T-helper 22 cell (primary cell): Measurements from ENCODE around the gene NRTN.
A peak's percentile ranks its signal among the peaks of the same experiment; 100 is the strongest.

Source experiments
- DNase-seq: peaks from one replicate; pipeline ENCODE4 v3.0.0-alpha.2; 2020; ENCODE audit warnings: low read depth

NRTN gene

DNA sequence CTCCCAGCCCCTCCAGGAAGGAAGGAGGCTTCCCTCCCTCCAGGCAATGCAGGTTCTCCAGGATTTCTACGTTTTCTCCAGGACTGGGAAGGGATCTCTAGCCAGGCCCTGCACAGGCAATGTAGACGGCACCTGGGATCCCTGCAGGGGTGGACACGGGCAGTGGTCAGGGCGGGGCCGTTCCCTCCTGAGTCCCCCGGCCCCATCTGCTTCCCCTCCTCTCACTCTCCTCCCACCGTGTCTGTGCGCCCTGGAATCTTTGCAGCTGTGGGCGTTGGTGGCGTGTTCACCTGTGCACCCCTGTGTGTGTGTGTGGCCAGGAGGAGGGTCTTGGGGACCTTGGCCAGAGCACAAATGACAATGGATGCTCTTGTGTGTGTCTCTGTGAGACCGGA, 10.0 kb downstream of the NRTN start:
- no peak for DNase-seq

DNA sequence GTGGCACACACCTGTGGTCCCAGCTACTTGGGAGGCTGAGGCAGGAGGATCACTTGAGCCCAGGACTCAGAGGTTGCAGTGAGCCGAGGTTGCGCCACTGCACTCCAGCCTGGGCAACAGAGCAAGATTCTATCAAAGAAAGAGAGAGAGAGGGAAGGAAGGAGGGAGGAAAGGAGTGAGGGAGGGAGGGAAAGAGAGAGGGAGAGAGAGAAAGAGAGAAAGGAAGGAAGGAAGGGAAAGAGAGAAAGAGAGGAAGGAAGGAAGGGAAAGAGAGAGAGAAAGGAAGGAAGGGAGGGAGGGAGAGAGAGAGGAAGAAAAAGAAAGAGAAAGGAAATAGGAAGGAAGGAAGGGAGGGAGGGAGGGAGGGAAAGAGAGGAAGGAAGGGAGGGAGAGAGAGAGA, 12.4 kb downstream of the NRTN start:
- DNase-seq = no peak

DNA sequence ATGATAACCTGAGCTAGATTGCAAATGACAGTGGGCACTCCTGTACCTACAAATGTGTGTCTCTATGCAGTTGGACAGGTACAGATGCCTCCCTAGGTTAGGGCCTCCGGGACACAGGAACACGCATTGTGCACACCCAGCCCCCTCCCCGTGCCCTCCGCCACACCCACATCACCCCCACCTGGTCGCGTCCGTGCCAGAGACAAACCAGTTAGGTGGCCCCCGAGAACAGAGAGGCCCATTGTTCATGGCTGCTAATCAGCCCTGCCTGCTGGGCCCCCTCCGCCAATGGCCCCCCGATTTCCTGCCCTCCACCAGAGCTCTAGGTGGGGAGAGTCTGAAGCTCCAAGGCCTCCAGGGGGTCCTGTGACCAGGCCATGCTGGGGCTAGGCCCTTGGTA, 13.7 kb downstream of the NRTN start:
- DNase-seq = no peak

DNA sequence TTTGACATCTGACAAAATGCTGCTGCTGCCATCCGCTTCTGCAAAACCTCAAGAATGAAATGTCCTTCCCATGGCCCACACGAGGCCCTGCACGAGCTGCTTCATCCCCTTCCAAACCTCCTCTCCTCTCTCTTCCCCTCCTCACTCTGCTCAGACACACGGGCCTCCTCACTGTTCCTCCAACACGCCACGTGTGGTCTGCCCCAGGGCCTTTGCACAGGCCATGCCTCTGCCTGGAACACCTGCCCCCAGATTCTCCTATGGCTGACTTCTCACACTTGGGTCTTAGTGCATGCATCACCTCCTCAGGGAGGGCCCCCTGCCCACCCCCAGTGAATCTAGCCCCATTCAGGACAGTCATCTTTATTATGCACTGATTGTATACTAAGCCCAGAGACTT, 15.9 kb downstream of the NRTN start:
- DNase-seq = no peak

DNA sequence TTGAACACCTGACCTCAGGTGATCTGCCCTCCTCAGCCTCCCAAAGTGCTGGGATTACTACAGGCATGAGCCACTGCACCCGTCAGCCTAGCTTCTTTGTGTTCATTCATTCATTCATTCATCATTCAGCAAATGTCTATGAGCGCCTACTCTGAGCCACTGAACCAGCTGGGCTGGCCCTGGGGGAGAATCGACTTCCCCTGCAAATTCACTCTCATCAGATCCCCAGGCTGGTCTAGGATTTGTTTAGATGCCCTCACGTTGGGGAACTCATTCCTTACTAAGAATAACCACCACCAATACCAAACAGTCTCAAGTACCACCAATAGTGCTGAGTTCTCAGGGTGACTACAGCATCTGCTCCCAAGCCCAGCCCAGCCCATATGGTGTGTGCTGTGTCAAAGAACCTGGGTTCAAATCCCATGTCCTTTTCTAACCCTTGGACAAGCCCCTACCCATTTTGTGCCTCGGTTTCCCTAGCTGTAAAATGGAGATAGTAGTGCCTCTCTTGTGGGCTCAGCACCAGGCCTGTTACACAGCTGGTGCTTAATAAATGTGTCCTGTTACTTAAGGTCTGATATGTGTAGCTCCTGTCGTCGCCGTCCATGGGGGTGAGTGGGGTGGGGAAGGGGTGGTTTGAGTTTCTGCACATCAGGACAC, 16.8 kb downstream of the NRTN start:
- DNase-seq = no peak

DNA sequence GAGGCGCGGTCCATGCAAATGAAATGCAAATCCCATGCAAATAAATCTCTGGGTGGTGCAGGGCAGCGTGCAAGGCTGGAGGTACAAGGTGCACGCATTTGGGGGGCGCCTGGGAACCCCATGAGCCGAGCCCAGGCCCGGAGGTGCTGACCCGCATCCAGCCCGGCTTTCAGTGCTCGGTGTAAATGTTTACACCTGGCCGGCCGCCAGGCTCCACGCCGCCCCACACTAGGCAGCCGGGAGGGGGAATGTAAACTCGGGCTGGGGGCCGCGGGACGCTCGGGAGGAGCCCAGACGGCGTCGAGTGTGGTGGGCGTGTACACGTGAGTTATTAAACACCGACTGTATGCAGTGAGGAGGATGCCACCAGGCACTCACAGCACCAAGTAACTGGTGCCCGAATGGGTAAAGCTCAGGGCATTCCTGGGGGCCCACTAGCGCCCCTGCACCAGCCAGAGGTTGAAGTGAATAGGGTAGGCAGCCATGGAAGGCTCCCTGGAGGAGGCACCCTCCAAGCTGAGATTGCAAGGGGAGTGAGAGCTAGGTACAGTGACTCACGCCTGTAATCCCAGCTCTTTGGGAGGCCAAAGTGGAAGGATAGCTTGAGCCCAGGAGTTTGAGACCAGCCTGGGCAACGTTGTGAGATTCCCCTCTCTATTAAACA, 17.4 kb downstream of the NRTN start:
- no peak for DNase-seq

DNA sequence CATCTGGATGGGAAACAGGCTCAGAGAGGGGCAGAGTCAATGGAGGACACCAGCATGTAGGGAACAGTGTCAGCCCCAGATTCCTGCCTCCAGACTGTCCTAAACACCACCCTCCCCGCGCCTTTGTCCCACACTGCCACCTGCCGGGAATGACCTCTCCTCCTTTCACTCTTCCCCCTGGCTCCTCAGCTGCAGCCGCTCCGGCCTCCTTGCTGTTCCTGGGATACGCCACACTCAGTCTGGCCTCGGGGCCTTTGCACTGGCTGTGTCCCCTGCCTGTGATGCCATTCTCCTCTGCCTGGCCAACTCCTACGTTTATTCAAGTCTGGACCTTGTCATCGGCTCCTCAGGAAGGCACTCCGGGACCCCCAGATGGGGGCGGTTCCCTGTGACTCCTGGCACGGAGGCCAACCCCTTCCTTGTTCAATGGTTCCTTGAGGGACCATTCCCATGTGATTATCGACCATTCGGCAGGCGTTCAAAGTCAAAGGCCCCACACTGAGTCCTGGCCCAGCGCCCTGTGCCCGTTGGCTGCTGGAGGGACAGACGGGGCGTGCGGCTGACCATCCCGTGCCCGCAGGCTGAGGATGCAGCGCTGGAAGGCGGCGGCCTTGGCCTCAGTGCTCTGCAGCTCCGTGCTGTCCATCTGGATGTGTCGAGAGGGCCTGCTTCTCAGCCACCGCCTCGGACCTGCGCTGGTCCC, 18.9 kb downstream of the NRTN start:
- DNase-seq = no peak

DNA sequence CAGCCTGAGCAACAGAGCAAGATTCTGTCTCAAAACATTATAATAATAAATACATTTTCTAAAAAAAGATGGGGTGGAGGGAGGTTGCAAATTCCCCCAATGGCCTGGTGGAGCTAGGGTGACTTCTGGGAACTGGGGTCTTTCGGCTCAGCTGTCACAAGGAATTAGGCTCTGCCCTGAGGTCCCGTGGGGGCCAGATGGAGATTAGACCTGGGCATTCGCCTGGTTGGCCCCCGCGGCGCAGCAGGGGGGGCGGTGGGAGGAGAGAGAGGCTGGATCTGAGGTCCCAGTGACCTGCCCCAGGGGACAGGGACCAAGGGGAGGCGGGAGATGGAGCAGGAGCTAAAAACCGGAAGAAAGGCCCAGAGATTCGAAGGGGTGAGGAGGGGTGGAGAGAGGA, 19.9 kb downstream of the NRTN start:
- DNase-seq = no peak

DNA sequence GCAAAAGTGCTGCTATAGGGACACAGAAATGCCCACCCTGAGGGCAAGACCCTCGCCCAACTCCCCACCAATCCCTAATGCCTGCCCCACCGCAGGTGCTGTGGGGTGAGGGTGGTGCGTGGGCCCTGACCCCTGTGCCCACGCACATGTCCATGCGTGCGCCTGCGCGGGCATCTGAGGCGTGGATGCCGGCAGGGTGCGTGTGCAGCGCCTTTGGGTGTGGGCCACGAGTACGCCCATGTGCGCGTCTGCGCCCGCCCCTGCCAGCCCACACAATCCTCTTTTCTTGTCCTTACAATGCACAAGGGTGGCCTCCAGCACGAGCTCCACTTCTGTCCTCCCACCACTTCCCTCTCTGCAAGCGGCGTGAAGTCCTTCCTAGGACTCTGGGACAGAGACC, 20.3 kb downstream of the NRTN start:
- no peak for DNase-seq

DNA sequence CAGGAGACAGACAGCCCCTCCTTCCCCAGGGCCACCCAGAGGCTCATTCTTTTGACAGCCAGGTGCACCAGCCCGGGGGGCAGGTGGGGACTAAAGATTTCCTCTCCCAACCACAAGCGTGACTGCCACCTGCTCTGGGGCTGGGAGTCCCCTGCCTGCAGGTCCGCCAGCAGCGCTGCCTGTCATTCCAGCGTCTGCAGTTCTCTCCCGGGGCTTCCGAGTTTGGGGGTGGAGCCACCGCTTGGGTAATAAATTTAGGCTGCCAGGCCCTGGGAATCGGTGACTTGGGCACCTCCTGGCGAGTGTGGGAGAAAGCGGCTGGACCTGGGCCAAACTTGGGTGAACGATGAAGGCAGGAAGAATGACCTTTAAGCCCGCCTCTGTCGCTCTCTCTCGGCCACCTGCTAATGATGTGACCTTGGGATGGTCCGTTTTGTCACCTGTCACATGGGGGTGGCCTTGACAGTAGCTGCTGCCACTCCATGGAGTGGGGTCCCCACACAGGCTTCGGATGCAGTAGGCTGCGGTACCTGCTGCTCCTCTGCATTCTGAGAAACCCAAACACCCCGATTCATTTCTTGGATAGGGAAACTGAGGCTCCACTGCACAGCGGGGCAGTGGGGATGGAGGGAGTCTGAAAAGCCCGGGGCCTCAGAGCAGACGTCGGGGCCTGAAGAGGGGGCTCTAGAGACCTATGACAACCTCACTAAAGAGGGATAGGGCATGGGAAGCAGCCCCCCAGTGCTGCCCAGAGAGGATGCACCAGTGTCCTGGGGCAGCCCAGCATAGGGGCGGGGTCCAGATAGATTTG, 21.9 kb downstream of the NRTN start:
- DNase-seq = no peak

DNA sequence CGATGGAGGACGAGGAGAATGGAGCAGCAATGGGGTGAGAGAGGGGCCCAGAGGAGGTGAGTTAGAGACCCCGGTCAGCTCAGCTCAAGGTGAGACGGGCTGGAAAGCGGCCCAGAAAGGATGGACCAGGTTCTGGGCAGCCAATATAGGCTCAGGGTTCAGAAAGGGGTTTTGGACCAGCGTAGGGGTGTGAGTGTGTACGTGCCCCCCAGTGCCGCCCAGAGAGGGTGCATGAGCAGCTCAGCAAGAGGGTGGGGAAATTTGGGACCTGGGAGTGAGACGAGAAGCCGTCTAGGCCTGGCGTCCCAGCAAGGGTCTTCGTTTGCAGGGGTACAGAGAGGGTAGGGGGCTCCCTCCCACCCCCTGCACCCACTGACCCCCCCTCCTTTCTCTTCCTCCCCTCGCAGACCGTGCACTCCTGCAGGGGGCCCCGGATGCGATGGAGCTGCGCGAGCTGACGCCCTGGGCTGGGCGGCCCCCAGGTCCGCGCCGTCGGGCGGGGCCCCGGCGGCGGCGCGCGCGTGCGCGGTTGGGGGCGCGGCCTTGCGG, 22.5 kb downstream of the NRTN start:
- DNase-seq = no peak

DNA sequence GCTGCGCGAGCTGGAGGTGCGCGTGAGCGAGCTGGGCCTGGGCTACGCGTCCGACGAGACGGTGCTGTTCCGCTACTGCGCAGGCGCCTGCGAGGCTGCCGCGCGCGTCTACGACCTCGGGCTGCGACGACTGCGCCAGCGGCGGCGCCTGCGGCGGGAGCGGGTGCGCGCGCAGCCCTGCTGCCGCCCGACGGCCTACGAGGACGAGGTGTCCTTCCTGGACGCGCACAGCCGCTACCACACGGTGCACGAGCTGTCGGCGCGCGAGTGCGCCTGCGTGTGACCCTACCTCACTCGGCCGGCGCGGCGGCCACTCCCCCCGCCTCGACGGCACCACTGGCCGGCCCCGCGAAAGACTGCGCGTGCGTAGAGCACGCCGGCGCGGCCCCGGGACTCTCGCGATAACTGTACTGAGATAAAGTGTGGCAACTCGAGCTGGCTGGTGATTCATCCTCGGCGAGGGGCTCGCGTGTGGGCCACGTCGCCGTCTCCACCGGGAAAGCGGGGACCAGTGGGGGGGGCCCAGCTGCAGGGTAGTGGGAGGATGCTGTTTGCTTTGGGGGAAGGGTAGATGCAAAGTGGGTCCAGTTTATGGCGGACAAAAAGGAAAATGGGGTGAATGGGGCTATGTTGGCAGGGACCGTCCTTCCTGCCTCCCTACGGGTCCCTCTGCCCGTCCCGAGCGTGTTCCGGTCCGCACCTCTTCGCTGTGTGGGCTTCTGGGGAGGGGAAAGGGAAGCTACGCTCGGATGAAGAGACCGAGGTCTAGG, 23.2 kb downstream of the NRTN start:
- DNase-seq = peak; percentile 85

DNA sequence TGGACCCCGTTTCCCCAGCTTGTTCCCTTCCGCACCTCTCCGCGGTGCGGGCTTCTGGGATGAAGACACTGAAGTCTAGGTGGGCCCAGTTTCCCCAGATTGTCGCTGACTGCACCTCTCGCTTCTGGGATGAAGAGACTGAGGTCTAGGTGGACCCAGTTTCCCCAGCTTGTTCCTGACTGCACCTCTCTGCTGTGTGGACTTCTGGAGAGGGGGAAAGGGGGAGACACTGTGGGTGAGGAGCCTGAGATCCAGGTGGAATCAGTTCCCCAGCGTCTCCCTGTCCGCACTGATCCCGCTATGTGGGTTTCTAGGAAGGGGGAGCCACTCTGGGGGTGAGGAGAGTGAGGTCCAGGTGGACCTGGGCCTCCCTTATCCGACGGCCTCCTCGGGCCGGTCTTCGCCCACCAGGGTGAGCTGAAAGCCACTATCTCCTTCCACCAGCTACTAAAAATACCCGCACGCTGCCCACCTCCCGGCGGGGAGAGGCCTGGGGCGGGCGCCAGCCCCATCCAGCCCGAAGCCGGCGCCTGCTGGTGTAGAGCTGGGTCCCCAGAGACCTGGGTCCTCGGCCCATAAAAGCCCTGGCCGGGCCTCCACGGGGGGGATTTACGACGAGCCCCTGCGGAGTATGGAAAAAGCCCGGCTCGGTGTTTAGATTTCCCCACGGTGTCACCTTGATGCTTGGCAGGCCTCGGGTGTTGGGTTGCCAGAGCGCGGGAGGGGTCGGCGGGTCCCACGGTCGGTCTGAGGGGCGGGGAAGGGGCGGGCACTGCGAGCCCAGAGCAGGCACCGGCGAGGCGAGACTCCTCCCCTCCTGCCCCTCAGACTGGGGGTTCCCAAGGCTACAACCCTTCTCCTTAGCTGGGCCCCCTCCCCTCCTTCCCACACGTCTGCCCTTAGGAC, 24.0 kb downstream of the NRTN start:
- no peak for DNase-seq

DNA sequence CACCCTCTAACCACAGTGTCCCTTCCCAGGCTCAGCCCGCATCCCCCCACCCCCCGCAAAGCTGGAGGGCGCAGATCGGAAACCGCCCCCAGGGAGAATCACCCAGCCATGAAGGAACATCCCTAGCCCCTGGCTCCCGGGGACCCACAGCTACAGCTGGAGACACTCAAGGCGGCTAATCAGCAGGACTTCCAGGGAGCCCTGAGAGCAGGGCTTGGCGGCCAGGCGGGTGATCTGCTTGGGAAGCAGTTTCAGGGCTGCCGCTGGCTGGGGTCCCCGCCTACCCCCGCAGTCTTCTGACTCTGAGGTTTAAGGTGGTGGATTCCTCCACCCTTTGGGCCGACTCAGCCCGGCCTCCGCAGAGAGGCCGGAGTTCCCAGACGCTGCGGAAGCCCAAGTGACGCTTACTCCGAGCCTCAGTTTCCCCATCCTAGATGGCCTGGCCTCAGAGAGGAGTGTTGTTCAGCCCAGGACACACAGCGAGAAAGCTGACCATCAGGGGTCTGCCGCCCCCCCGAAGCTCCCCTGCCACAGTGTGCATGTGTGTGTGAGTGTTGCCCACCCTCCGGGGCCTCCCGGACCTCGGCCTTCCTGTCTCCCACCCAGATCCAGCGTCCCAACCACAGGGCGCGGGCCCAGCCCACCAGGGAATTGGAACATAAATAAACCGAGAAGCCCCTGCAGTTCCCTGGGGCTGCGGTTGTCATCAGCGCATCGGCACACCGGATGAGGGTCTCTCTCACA, 24.9 kb downstream of the NRTN start:
- no peak for DNase-seq

DNA sequence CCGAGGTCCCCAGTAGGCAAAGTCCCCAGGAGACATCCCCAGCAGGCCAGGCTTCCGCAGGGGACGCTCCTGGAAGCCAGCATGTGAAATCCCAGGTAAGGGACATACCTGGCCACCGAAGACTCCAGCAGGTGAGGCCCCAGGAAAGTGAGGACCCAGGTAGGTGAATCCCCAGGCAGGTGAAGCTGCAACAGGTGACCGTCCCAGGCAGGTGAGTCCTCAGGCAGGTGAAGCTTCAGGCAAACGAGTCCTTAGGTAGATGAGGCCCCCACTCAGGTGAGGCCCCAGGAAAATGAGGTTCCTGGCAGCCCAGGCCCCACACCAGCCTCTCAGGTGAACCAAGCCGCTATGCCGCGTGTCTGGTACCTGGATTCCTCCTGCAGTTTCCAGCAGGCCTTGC, 26.3 kb downstream of the NRTN start:
- DNase-seq = no peak

DNA sequence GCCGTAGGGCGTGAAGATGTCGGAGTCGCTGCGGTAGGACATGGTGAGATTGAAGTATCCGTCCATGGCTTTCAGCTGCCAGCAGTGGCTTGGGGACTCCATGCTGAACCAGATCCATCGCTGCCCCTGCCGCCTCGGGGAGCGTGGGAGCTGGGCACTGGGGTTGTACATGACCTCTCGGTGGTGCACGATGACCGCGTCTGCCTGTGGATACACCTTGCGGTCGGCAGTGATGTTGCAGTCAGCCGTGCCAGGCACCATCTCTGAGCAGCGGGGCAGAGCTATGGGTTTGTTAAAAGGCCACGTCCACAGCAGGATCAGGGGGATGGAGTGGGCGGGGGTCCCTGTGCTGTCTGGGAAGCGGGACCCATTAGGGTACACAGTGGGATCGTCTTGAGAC, 27.2 kb downstream of the NRTN start:
- no peak for DNase-seq

DNA sequence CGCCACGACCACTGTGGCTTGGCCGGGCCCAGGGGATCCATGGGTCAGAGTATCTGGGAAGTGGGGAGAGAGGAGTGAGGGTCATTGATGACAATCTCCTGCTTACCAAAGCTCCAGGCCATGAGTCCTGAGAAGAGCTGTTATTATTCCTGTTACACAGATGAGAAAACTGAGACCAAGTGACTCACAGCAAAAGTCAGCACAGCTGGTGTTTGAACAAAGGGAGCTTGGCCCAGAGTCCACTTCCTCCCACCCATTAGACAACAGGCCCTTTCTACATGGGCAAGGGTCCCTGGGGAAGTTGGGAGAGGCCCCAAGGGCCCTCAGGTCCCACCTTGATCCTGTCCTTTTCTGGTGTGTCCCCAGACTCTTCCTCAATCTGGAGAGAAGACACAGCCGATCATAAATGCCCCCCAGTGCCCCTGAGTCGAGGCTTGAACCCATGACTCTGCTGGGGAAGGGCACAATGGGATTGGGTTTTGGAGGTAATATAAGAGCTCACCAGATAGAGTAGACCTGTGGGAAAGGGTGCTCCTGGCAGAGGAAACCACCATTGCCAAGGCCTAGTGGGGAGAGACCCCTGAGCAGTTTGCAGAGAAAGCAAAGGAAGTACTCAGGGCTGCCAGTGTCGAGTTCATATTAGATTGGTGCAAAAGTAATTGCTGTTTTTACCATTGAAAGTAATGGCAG, 27.8 kb downstream of the NRTN start:
- no peak for DNase-seq

DNA sequence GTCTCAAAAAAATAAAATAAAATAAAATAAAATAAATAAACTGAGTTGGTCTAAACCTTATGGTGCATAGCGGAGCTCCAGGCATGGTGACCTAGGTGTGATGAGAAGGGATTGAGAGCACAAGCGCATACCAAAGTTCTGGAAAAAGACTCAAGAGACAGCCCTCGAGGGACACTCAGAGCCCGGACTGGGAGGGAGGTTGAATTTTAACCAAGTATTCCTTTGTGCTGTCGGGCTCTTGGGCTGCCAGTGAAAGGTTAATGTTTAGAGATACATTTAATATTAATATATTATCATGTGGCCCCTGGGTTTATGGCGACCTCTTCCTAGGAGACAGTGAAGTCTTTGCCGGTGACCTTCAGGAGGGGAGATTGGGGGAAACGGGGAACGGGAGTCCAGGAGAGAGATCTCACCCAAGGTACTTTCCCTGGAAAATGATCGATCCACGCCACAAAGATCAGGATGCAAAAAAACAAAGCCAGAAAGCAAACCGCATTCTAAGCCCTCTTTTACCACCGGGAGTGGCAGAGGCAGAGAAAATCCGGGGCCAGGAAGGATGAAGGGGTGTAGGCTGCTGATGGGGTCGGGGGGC, 33.0 kb downstream of the NRTN start:
- DNase-seq = no peak
